NCI-H1436 (cell line): ENCODE measurements around the gene NUDT16L1.

Experiments used
- DNase-seq: peaks from one replicate; lab custom pipeline; 2025; lab: John Stamatoyannopoulos, UW

Gene NUDT16L1

GRCh38 chr16:4695473-4696171 is 2.3 kb downstream of the NUDT16L1 start:
- DNase-seq, result no peak

- no peak for DNase-seq
Observed at GRCh38 chr16:4696172-4696904, 3.0 kb downstream of the NUDT16L1 start.

- DNase-seq, result no peak
Observed at GRCh38 chr16:4696905-4697847, 3.8 kb downstream of the NUDT16L1 start.

GRCh38 chr16:4697848-4698291 is 4.5 kb downstream of the NUDT16L1 start:
- DNase-seq, result no peak

GRCh38 chr16:4698321-4699045 is 5.1 kb downstream of the NUDT16L1 start:
- no peak for DNase-seq

GRCh38 chr16:4699046-4699556 is 5.7 kb downstream of the NUDT16L1 start:
- no peak for DNase-seq

GRCh38 chr16:4700380-4700996 is 7.1 kb downstream of the NUDT16L1 start:
- no peak for DNase-seq

GRCh38 chr16:4700997-4701743 is 7.8 kb downstream of the NUDT16L1 start:
- no peak for DNase-seq

GRCh38 chr16:4701791-4702465 is 8.6 kb downstream of the NUDT16L1 start:
- DNase-seq, result no peak

- no peak for DNase-seq
Observed at GRCh38 chr16:4702466-4702808, 9.1 kb downstream of the NUDT16L1 start.

- no peak for DNase-seq
Observed at GRCh38 chr16:4703906-4704305, 10.5 kb downstream of the NUDT16L1 start.

GRCh38 chr16:4704491-4704890 is 11.1 kb downstream of the NUDT16L1 start:
- DNase-seq, result no peak

GRCh38 chr16:4704913-4705312 is 11.6 kb downstream of the NUDT16L1 start:
- no peak for DNase-seq

- no peak for DNase-seq
Observed at GRCh38 chr16:4706871-4707270, 13.5 kb downstream of the NUDT16L1 start.

- no peak for DNase-seq
Observed at GRCh38 chr16:4709481-4709880, 16.1 kb downstream of the NUDT16L1 start.

- no peak for DNase-seq
Observed at GRCh38 chr16:4713663-4714501, 20.5 kb downstream of the NUDT16L1 start.

- no peak for DNase-seq
Observed at GRCh38 chr16:4714996-4715395, 21.6 kb downstream of the NUDT16L1 start.

GRCh38 chr16:4718466-4718865 is 25.1 kb downstream of the NUDT16L1 start:
- no peak for DNase-seq
